Stimulated activated CD4-positive, alpha-beta T cell treated with anti-CD3 and anti-CD28 coated beads, Interleukin-1b, Interleukin-23, amount 100 ng/mL, for 24 hours (primary cell): ENCODE measurements around the gene NEURL1.

Experiments
- DNase-seq, 4 experiments: peaks; one replicate each; pipeline ENCODE4 v3.0.0-alpha.2; 2020; ENCODE audit warnings: low read depth in 4 of 4, low spot score in 1 of 4

The NEURL1 gene, protein sequence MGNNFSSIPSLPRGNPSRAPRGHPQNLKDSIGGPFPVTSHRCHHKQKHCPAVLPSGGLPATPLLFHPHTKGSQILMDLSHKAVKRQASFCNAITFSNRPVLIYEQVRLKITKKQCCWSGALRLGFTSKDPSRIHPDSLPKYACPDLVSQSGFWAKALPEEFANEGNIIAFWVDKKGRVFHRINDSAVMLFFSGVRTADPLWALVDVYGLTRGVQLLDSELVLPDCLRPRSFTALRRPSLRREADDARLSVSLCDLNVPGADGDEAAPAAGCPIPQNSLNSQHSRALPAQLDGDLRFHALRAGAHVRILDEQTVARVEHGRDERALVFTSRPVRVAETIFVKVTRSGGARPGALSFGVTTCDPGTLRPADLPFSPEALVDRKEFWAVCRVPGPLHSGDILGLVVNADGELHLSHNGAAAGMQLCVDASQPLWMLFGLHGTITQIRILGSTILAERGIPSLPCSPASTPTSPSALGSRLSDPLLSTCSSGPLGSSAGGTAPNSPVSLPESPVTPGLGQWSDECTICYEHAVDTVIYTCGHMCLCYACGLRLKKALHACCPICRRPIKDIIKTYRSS

DNA sequence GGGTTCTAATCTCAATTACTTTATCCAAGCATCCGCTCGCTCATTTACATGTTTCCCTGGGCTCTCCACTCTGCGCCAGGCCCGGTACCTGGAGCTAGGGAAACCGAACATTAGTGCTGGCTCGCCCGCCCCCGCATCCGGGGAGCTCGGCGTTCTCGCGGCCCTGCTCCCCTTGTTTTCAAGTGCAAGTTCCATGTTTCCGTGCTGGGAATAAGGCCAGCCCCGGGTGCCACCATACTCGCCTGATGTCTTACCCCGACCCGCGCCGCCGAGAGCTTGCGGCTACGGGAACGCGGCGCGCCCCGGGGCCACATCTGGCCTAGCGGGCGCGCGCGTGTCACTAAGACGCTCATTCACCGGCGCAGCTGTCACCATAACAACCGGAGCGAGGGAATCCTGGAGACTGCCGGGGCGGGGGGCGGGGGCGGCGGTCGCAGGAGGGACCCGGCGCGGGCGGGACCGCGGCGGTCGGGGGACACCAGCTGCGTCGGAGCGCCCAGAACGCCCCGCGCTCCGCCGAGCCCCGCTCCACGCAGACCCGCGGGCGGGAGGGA, at the start of gene NEURL1:
Gene NEURL1, plus strand, starts transcription at position 344 of the 554 bp plus-strand sequence. CDS start 683 bp downstream, outside the sequence.
- peak in 1 of 4 experiments; percentile 11 for DNase-seq

DNA sequence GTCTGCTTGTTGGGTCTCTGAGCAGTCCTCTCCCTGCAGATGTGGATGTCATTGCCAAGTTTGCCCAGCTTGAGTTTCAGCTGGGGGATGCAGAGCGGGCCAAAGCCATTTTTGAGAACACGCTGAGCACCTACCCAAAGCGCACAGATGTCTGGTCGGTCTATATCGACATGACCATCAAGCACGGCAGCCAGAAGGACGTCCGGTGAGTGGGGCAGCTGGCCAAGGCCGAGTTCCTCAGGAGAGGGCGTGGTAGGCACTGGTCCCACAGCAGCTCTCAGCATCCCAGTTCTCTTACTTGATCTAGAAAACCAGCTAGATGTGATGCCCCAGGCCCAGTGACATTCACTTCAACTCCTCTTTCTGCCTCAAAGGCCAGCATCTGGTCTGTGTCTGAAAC, 49.0 kb upstream of the NEURL1 start:
- no peak for DNase-seq

DNA sequence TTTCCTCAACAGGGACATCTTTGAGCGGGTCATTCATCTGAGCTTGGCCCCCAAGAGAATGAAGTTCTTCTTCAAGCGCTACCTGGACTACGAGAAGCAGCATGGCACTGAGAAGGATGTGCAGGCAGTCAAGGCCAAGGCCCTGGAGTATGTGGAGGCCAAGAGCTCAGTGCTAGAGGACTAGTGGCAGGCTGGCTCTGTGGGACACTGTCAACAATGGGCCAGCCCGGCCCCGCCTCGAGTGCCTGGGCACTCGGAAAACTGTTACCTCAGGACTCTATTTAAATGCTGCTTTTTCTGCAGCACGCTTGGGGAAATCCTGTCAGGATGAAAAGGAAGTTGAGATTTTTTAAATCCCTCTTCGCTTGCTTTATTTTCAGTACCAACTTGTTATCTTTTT, 48.1 kb upstream of the NEURL1 start:
- DNase-seq = no peak

DNA sequence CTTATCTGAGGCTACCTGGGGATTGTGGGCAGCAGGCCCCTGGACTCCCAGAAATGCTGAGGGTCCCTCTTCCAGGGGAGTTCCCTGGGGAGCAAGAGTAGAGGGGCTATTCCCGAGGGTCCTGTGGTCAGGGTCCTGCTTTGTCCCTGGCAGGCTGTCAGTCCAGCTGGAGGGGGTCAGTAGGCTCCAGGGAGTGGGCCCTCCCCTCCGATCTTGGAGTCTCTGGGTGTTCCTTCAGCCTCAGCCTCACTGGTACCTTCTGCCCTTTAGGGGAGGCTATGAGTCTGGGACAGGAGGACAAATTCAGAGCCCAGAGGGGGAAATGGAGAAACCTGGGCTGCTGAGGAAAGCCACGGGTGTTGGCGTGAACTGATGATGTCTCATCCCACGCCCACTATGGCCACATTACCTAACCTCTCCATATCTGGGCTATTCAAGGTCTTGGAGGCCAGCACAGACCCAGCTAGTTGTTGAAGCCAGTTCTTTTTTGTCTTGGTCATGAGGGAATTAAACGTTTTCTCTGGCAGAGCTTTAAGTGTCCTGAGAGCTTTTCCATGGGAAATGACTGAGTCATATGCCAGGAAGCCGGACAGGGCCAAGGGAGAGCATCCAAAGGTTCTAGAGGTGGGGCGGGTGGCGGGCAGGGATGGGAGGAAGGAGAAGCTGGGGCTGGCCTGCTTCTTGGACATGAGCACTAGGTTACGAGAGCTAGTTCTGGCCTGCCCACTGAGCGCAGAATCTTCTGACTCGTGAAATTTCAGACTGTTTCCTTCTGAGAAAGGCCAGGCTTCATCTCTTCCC, 47.5 kb upstream of the NEURL1 start:
- no peak for DNase-seq

DNA sequence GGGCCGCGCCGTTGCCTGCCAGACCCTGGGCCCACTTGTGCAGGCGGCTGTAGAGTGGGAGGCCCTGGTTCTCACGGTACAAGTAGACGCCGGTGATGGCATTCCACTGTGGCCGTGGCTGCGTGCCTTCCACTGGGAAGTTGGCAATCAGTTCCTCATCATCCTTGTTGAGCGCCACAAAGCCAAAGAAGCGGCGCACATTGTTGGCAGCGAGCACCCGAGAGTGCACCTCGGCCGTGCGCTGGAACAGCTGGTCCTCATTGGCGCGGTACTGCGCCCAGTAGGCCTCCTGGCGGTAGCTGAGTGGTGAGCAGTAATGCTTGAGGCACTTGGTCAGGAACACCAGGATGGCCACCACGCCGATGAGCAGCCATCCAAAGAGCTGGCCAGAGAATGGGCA, 46.3 kb upstream of the NEURL1 start:
- DNase-seq = no peak

DNA sequence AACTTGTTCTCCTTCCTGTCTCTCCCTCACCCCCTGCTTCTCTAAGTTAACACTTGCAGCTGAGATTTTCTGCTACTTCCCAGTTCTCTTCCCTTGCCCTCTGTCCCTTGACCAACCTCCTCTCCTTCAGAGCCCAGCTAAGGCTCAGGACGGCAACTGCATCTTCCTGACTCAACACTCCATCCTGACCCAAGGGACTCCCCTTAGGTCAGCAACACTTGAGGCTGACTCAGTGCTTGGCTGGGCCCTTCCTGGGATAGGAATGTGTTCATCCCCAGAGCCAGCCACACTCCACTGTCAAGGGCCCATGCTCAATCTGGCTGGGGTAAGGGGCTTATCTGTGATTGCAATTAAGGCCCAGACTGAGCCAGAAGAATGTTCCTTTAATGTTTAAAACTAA, 44.8 kb upstream of the NEURL1 start:
- no peak for DNase-seq

DNA sequence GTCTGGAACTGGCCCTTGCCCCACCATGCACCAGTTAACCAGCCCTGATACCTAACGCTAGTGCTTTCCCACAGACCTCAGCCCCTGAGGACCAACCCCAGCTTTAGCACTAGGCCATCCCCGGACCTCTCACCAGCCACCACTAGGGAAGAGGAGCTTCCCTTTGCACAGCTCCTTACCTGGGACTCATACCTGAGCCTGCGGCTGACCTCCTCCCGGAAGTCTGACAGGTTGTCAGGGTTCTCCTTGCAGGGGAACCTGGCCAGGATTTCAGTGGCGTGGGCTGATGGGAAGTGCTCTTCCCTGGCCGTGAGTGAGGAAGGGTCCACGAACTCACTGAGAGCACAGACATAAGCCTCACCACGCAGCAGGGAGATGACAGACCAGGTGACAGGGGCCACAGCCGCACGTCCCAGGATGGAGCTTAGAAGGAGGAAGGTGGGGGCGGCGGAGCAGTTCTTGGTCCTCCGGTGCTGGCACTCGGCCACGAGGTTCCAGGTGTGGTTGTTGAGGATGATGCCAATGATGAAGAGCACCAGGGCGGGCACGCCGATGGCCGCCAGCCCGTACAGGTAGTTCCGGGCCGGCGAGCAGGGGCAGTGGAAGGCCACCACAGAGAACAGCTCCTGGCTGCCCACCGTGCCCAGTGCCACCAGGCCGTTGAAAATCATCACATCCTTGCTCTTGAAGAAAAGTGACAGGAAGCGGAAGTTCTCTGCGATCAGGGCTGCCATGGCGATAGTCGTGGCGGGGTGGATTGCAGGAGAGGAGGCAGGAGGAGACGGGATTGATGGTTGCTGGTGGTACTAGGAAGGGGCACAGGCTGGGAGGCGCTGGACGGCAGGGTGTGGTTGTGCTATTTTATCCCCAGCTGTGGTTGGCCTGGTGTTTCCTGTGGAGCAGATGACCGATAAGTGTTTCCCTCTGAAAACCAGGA, 44.0 kb upstream of the NEURL1 start:
- no peak for DNase-seq

DNA sequence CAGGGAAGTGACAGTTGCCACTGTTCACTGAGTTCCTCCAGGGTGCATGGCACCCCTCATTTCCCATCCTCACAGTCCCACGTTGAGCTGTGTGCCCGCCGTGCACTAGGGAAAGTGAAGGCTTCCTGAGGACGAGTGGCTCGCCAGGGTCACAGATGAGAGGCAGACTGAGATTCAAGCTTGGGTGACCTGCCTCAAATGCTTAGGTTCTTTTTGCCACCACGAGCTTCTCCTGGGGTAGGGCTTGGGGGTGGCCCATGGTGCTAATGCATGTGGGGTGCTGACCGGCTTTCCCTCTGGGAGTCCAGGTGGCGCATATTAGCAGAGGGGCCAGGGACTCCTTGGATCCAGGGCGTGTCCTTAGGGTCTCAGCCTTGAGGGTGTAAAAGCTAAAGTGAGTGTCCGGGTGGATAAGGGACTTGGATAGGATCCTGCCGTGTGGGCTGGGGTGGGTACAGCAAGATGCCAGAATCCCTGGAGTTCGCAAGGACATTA, 43.3 kb upstream of the NEURL1 start:
- no peak for DNase-seq

DNA sequence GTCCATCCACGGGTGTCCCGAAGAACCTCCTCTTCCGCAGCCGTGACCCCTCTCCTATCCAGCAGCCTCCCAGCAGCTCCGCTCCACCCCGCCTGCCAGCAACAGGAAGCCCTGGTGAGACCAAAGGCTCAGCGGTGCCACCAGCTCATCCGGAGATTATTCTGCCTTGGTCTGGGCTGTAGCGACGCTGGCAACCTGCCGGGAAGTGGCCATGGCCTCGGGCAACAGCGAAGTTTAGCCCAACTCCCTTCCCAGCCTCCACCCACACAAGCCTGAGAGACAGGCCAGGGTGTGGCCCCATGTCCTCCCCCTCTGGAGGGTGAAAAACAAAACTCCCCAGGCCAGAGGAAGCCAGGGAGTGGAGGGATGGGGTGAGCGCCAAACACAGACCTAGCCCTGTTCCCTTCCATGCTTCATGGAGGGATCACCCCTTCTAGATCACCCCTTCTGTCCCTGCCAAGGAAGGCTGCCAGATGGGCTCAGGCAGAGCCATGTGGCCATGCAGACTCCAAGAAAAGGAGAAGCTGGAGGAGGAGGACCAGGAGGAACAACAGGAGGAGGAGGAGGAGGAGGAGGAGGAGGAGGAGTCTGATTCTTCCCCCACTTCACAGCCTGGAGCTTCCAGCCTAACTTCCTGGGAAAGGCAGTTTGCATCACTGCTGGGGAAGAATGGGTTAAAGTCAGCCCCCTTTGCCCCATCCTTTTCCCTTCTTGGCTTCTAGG, 42.3 kb upstream of the NEURL1 start:
- DNase-seq = peak in 1 of 4 experiments; percentile 36

DNA sequence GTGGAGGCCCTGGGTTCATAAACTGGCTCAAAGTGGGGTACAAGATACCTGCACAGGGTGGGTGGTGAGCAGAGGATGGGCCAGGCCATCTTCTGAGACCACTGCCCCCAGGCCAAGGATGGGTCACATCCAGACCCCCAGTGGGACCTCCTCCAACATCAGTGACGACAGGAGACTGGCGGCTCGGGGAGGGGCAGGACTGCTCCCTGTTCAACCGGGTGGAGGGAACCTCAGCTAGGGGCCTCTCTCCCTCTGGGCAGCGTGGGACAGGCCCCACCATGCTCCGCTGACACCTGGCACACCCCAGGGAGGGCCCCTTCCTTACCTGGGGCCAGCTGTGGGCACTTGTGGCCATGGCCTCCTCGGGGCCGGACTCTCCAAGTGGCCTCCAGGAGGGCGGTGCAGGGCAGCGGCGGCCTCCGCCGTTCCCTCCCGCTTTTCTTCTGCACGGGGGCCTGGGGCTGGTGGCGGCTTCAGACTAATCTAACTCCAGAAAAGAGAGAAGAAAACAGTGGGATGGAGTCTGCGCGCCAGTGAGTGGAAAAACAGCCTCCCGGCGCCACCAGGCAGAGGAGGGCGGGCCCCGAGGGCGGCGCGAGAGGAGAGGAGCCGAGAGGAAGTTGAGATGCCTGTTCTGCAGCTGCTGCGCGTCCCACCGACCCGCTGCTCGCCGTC, 41.5 kb upstream of the NEURL1 start, which contains the start of gene CALHM2:
Gene CALHM2, minus strand, starts transcription at position 540 of the 675 bp plus-strand sequence. CDS start 2,429 bp downstream, outside the sequence.
- peak; percentile 24 to 61 (median 41) for DNase-seq

DNA sequence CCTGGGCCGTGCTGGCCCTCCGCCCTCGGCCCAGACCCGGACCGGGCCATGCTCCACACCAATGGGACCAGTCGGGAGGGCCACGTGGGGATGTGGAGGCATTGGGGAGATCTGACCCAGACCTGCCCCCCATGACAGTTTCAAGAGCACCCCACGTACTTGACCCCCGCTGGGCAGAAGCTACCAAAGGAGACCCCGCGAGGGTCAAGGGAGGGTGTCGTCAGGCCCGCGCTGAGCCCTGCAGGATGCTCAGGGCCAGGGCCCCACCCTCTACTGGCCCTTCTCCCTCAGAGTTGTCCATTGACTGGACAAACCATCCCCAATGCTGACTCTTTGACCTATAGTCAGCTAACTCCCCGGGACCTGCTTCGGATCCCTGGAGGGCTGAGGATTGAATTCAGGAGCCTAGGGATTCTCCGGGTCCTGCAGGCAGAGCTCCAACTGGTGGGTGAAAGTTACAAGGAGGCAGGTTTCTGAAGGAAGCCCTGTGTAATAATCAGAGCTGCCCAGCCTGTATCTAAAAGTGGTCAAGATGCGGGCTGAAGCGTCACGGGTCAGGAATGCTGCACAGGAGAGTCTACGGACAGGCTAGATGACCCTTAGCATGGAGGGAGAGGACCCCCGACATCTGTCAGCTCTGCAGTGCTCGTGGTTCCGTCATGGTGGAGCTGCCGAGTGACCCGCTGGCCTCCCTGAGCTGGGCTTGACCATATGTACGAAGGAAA, 40.8 kb upstream of the NEURL1 start:
- DNase-seq = no peak

DNA sequence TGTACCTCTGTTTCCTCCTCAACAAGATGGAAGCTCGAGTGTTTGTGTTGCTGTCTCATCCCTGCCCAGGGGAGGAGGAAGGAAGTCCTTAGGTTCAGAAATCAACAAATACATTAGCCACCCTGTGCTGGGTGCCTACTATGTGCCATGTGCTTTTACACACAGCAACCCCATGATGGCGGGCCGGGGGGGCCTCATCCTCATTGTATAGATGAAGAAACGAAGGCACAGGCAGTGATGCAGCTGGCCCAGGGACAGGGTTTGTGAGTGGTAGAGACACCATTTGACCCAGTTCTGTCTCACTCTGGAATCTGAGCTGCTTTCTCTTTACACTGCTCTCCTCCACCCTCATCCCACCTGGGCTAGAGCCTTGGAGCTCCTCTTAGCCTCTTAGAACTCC, 39.5 kb upstream of the NEURL1 start:
- no peak for DNase-seq

DNA sequence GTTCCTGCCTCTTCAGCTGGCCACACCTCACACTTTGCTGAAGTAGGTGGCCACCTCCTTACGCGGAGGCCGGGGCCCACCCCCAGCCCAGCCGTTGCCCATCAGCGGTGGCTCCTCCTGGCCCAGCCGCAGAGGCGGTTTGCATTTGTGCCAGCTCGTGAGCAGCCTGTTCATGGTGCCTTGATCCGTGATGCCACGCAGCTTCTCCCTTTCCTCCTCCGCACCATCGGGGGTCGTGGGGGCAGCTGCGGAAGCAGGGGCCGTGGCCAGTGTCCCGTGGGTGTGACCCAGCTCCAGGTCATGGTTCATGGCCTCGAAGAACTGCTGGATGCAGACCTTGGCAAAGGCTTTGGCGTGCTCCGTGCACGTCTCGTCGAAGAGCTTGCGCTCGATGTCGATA, 38.3 kb upstream of the NEURL1 start:
- DNase-seq = no peak

DNA sequence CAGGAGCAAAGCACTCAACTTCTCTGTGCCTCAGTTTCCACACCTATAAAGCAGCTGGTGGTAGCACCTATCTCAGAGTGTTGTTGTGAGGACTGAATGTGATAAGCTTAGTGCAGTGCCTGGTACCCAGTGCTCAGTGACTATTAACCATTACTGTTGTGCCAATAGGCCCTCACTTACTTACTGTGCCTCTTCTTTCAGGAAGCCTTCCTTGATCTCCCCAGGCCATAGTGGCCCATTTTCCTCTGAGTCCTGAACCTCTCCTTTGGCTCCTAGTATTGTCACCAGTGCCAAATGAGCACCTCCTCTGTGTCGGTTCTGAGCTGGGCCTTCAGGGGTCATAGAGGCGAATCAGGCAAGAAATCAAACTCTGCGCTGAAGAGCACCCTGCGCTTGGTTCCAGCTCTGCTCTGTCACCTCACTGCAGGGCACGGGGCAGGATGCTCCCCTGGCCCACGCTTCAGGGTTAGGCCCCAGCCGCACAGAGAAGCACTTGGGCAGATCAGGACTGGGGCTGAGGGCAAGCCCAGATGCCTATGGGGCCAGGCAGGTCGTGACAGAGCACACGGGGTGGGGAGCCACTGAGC, 37.3 kb upstream of the NEURL1 start:
- no peak for DNase-seq

DNA sequence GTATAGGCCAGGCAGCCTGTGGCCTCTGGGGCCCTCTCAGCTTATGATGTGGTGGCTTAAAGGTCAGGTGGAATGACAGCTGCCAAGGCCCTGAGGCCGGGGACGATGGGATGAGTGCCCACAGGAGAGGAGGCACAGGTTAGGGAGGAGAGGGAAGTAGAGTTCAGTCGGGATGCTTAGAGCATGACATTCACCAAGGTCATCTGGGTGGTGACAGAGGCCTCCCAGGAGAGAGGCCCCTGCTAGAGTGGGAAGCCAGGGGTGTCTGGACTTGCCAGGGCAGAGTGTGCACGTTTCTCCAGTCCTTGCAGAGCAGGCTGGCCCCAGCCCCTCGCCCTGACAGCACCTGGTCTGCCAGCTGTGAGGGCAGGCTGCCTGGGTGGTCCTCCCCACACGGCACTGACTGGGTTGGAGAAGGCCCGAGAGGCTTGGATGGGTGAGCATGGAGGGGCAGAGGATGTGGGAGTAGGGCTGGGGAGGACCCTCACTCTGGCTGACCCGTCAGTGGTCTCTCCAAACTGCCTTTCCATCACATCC, 36.3 kb upstream of the NEURL1 start:
- DNase-seq = no peak

DNA sequence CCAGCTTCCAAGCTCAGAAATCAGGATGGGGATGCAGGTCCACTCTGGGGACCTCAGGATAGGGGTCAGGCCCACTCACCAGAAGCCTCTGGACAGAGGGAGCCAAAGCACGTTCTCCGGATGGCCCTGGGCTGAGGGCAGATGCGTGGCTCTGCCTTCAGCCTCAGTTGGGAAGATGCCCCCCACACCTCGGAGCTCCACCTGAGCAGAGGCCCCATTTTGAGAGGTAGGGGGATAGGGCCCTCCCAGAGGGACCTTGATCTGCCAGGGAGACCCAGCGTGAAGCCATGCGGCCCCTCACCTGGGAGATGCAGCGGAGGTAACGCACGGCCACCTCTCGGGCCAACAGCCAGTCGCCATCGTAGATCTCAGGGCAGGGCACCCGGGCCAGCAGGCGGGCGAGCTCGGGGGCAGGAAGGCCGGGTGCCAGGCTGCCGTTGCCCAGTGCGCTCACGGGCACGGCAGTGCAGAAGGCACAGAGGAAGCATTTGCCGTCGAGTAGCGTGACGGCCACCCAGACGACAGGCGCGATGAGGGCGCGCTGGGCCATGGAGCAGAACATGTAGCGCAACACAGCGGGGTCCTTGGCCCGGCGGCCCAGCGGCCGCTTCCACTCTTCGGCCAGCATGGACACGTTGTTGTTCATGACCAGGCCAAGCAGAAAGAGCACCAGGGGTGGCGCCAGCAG, 35.5 kb upstream of the NEURL1 start:
- DNase-seq = no peak

DNA sequence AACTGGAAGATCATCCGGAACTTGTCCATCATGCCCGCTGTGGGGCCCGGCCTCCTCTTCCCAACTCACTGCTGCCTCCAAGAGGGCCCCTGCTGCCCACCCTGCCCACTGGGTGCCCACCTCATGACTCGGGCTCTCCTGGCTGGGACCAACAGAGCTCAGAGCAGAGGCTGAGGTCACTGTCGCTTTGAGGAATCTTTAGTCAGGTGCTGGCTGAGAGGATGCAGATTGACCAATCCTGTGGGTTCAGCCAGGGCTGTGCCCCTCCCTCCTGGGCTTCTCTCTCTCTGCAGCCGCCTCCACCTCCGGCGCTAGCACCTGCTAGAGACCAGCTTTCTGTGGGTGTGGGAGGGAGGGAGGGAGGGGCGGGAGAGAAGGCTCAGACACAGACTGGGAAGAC, 34.8 kb upstream of the NEURL1 start, which contains the start of gene CALHM1:
Gene CALHM1, minus strand, starts transcription at position 181 of the 400 bp plus-strand sequence. Its CDS starts 149 bp downstream, at position 32.
- DNase-seq = no peak
